LHCN-M2 (cell line): ENCODE results near the gene F7. TPM values are rescaled to one million over a fixed set of nuclear protein-coding genes. Genes with fewer than 3 reads are reported as not detected.

ENCODE experiments used
- DNase-seq: peaks from one replicate; pipeline ENCODE4 v3.0.0-alpha.2; 2012; ENCODE audit warnings: low read depth
- total RNA-seq: library from RNA; depleted of rRNA; stranded (reverse); fragments of >200 nt; gene quantifications from 2 replicates; pipeline ENCODE4 v1.2.3, GENCODE V29; 2014

F7 gene
- total RNA-seq, 1 experiment from 2014 or later: not detected

GRCh38 chr13:113138792-113139551 lies 33.4 kb downstream of the F7 start:
- no peak for DNase-seq

- no peak for DNase-seq
Observed at GRCh38 chr13:113139577-113139976, 34.0 kb downstream of the F7 start.

- DNase-seq: no peak
Observed at GRCh38 chr13:113140677-113141600, 35.3 kb downstream of the F7 start.

GRCh38 chr13:113141601-113141970 lies 36.0 kb downstream of the F7 start:
- DNase-seq: no peak

GRCh38 chr13:113142876-113143275 lies 37.3 kb downstream of the F7 start:
- no peak for DNase-seq

- DNase-seq: no peak
Observed at GRCh38 chr13:113143466-113144254, 38.1 kb downstream of the F7 start.

GRCh38 chr13:113144255-113144629 lies 38.7 kb downstream of the F7 start:
- no peak for DNase-seq

GRCh38 chr13:113145496-113145895 lies 39.9 kb downstream of the F7 start:
- DNase-seq: no peak

- no peak for DNase-seq
Observed at GRCh38 chr13:113145911-113146598, 40.5 kb downstream of the F7 start.

GRCh38 chr13:113146750-113147149 lies 41.2 kb downstream of the F7 start:
- no peak for DNase-seq

GRCh38 chr13:113147206-113147605 lies 41.6 kb downstream of the F7 start:
- DNase-seq: no peak

- DNase-seq: no peak
Observed at GRCh38 chr13:113148407-113148806, 42.8 kb downstream of the F7 start.

GRCh38 chr13:113148940-113149503 lies 43.4 kb downstream of the F7 start:
- no peak for DNase-seq

- DNase-seq: no peak
Observed at GRCh38 chr13:113149711-113150549, 44.3 kb downstream of the F7 start.

GRCh38 chr13:113150550-113151365 lies 45.2 kb downstream of the F7 start:
- no peak for DNase-seq

GRCh38 chr13:113151745-113152690 lies 46.4 kb downstream of the F7 start:
- DNase-seq: no peak

- DNase-seq: no peak
Observed at GRCh38 chr13:113152691-113152983, 47.0 kb downstream of the F7 start.
